Cerebellar nuclear complex (tissue), 1 donor: Measurements from ENCODE around the gene KASH5.
"Not testable (repeated sequence)": the region's sequence is repeated elsewhere in the genome, so short reads cannot be mapped to it uniquely, and the experiment has no call there.

ENCODE experiments used
- DNase-seq, 2 experiments: peaks; one replicate each; lab custom pipeline; 2025; lab: John Stamatoyannopoulos, UW

Gene KASH5

GRCh38 chr19:49455773-49456172 is 67.7 kb downstream of the KASH5 start:
- no peak for DNase-seq

- no peak for DNase-seq
Observed at GRCh38 chr19:49456326-49456725, 68.3 kb downstream of the KASH5 start.

- DNase-seq: no peak
Observed at GRCh38 chr19:49458567-49458903, 70.5 kb downstream of the KASH5 start.

GRCh38 chr19:49459388-49459787 is 71.3 kb downstream of the KASH5 start:
- DNase-seq: no peak

- not testable (repeated sequence) for DNase-seq
Observed at GRCh38 chr19:49461130-49461529, 73.1 kb downstream of the KASH5 start.

- DNase-seq: no peak
Observed at GRCh38 chr19:49461656-49462055, 73.6 kb downstream of the KASH5 start.

GRCh38 chr19:49462492-49462891 is 74.4 kb downstream of the KASH5 start:
- no peak for DNase-seq

- no peak for DNase-seq
Observed at GRCh38 chr19:49463960-49464740, 76.1 kb downstream of the KASH5 start.

GRCh38 chr19:49465371-49465770 is 77.3 kb downstream of the KASH5 start:
- no peak for DNase-seq
